Liver (tissue), 9 donors: Measurements from ENCODE around the gene GRIN2D. TPM values are rescaled to one million over a fixed set of nuclear protein-coding genes. Genes with fewer than 3 reads are reported as not detected.

Source experiments
- DNase-seq: peaks from one replicate; pipeline ENCODE4 v3.0.0-alpha.2; 2017; ENCODE audit warnings: low spot score
- H3K27ac ChIP-seq, 2 donors: one replicate each; pipeline ENCODE4 v1.7.0; 2013; ENCODE audit warnings: inconsistent platforms in 2 of 2, low read length in 2 of 2, control low read depth in 1 of 2, low read depth in 1 of 2, mild to moderate bottlenecking in 1 of 2
- H3K27me3 ChIP-seq, 4 donors: one replicate each; pipeline versions ENCODE4 v1.6.1 to v1.7.0; 2013; ENCODE audit warnings: low read length in 3 of 4, inconsistent platforms in 1 of 4, mild to moderate bottlenecking in 1 of 4, moderate library complexity in 1 of 4; ENCODE audit not compliant: control insufficient read depth in 4 of 4, insufficient read depth in 4 of 4
- H3K36me3 ChIP-seq, 4 donors: one replicate each; pipeline versions ENCODE4 v1.6.1 to v1.7.0; 2013; ENCODE audit warnings: low read length in 3 of 4, mild to moderate bottlenecking in 3 of 4, low read depth in 1 of 4, moderate library complexity in 1 of 4; ENCODE audit not compliant: control insufficient read depth in 4 of 4, insufficient read depth in 3 of 4
- H3K4me1 ChIP-seq, 4 donors: one replicate each; pipeline versions ENCODE4 v1.6.1 to v1.7.0; 2013; ENCODE audit warnings: low read length in 3 of 4, mild to moderate bottlenecking in 3 of 4, moderate library complexity in 1 of 4; ENCODE audit not compliant: control insufficient read depth in 4 of 4, insufficient read depth in 4 of 4
- H3K4me3 ChIP-seq, 3 donors: one replicate each; pipeline versions ENCODE4 v1.6.1 to v1.7.0; 2013; ENCODE audit warnings: low read length in 3 of 3, control low read depth in 1 of 3, low read depth in 1 of 3, mild to moderate bottlenecking in 1 of 3
- H3K9ac ChIP-seq, 2 donors: one replicate each; pipeline ENCODE4 v1.7.0; 2013; ENCODE audit warnings: low read length in 2 of 2, mild to moderate bottlenecking in 2 of 2, moderate library complexity in 2 of 2, control low read depth in 1 of 2, low read depth in 1 of 2
- H3K9me3 ChIP-seq, 4 donors: one replicate each; pipeline versions ENCODE4 v1.6.1 to v1.7.0; 2013; ENCODE audit warnings: low read length in 3 of 4; ENCODE audit not compliant: control insufficient read depth in 4 of 4
- ATF3 ChIP-seq: IDR thresholded peaks from 2 replicates; pipeline ENCODE4 v1.6.1; 2016; ENCODE audit warnings: antibody characterized with exemption
- CTCF ChIP-seq: fragments of 150-350 bp; IDR thresholded peaks from 2 replicates; pipeline ENCODE4 v1.5.1; 2017; ENCODE audit warnings: improper control_type of control experiment, low read depth, low read length; ENCODE audit not compliant: missing input control
- EGR1 ChIP-seq, 2 donors: IDR thresholded peaks; 2 replicates each; pipeline ENCODE4 v1.6.1; 2016 to 2018; ENCODE audit warnings: antibody characterized with exemption in 2 of 2, low read depth in 2 of 2
- FOXA1 ChIP-seq: IDR thresholded peaks from 2 replicates; pipeline ENCODE4 v1.6.1; 2016; ENCODE audit warnings: antibody characterized with exemption
- FOXA2 ChIP-seq: IDR thresholded peaks from 2 replicates; pipeline ENCODE4 v1.6.1; 2016; ENCODE audit warnings: antibody characterized with exemption
- HNF4A ChIP-seq, 2 donors: conservative IDR thresholded peaks; 2 replicates each; pipeline ENCODE4 v1.6.1; 2016; ENCODE audit warnings: antibody characterized with exemption in 2 of 2, mild to moderate bottlenecking in 2 of 2
- HNF4G ChIP-seq: IDR thresholded peaks from 2 replicates; pipeline ENCODE4 v1.6.1; 2016; ENCODE audit warnings: antibody characterized with exemption
- JUND ChIP-seq, 2 donors: IDR thresholded peaks; 2 replicates each; pipeline ENCODE4 v1.6.1; 2016; ENCODE audit warnings: antibody characterized with exemption in 2 of 2
- MAX ChIP-seq: IDR thresholded peaks from 2 replicates; pipeline ENCODE4 v1.6.1; 2016; ENCODE audit warnings: antibody characterized with exemption
- NR2F2 ChIP-seq: IDR thresholded peaks from 2 replicates; pipeline ENCODE4 v1.6.1; 2016; ENCODE audit warnings: antibody characterized with exemption
- RAD21 ChIP-seq, 2 donors: IDR thresholded peaks; 2 replicates each; pipeline ENCODE4 v1.6.1; 2016; ENCODE audit warnings: antibody characterized with exemption in 2 of 2, mild to moderate bottlenecking in 2 of 2
- REST ChIP-seq: IDR thresholded peaks from 2 replicates; pipeline ENCODE4 v1.6.1; 2016; ENCODE audit warnings: antibody characterized with exemption, mild to moderate bottlenecking
- RXRA ChIP-seq, 2 donors: IDR thresholded peaks; 2 replicates each; pipeline ENCODE4 v1.6.1; 2017 to 2018; ENCODE audit warnings: antibody characterized with exemption in 2 of 2, mild to moderate bottlenecking in 1 of 2
- SP1 ChIP-seq: IDR thresholded peaks from 2 replicates; pipeline ENCODE4 v1.6.1; 2018; ENCODE audit warnings: antibody characterized with exemption, mild to moderate bottlenecking
- TAF1 ChIP-seq: conservative IDR thresholded peaks from 2 replicates; pipeline ENCODE4 v1.6.1; 2016; ENCODE audit warnings: antibody characterized with exemption, mild to moderate bottlenecking
- YY1 ChIP-seq: IDR thresholded peaks from 2 replicates; pipeline ENCODE4 v1.6.1; 2016; ENCODE audit warnings: antibody characterized with exemption, mild to moderate bottlenecking
- ZBTB33 ChIP-seq: IDR thresholded peaks from 2 replicates; pipeline ENCODE4 v1.6.1; 2016; ENCODE audit warnings: antibody characterized with exemption
- WGBS: extraction: QIAGEN DNeasy Blood & Tissue Kit; methylation state at CpG from one replicate; pipeline ENCODE4 v1.1.7; 2013; 5-methylcytosine and 5-hydroxymethylcytosine counted together
- polyA plus RNA-seq, 2 donors: library from polyadenylated mRNA; stranded (reverse) in 1 of 2; unstranded in 1 of 2; fragments of 200-250 nt in 1 of 2; fragments of >200 nt in 1 of 2; fragmentation: Nextera tagmentation in 1 of 2; extraction: Ambion mirVana in 1 of 2; gene quantifications; one replicate each; pipeline versions ENCODE4 v1.2.1 to v1.2.3, GENCODE V29; 2013 to 2015
- total RNA-seq, 2 donors: library from RNA; depleted of rRNA; stranded (reverse); fragments of >200 nt; gene quantifications; one replicate each; pipeline ENCODE4 v1.2.3, GENCODE V29; 2014
- donor health status: healthy.
- donor health status: healthy.
- donor health status: healthy.
- donor health status: healthy.
- donor health status: healthy.

GRIN2D gene
- total and polyA plus RNA-seq, 4 donors: 0.13 to 0.33 (median 0.17) TPM; not detected in 1

- 65% methylated on average over 31 of the region's 31 CpGs for WGBS
- Histone ChIP-seq H3K27ac (no peak overlapping the region), H3K9me3 (no peaks in the 10 kb centered on the region), H3K36me3 (no peaks in the 10 kb centered on the region), H3K4me1 (peaks cover 3 to 6% (median 4%) of the 10 kb centered on the region in 4 donors), H3K9ac (no peak overlapping the region), H3K4me3 (no peak overlapping the region), H3K27me3 (no peaks in the 10 kb centered on the region)
- peak; percentile 55 for DNase-seq
- no peak for TF ChIP-seq TAF1
- TF ChIP-seq ATF3: no peak
- TF ChIP-seq MAX: no peak
- TF ChIP-seq YY1: no peak
- no peak for TF ChIP-seq HNF4A (conservative IDR thresholded peaks at IDR 0.05)
- TF ChIP-seq EGR1 (IDR thresholded peaks at IDR 0.05; ENCODE audit: low read depth in 2 of 2): no peak
- TF ChIP-seq HNF4G: no peak
- no peak for TF ChIP-seq REST
- TF ChIP-seq SP1: no peak
Observed at GRCh38 chr19:48419158-48419920, 25.9 kb downstream of the GRIN2D start.

GRCh38 chr19:48421548-48421947, 28.1 kb downstream of the GRIN2D start:
- Histone ChIP-seq H3K9me3 (no peaks in the 10 kb centered on the region), H3K36me3 (no peaks in the 10 kb centered on the region), H3K27me3 (no peaks in the 10 kb centered on the region), H3K9ac (no peak overlapping the region), H3K27ac (no peak overlapping the region), H3K4me3 (no peak overlapping the region), H3K4me1 (no peaks in the 10 kb centered on the region)
- WGBS: 79% methylated on average over 16 of the region's 16 CpGs
- no peak for DNase-seq
- TF ChIP-seq HNF4A (conservative IDR thresholded peaks at IDR 0.05): no peak
- no peak for TF ChIP-seq YY1
- TF ChIP-seq RXRA (IDR thresholded peaks at IDR 0.05): no peak
- no peak for TF ChIP-seq FOXA2
- no peak for TF ChIP-seq NR2F2
- TF ChIP-seq SP1: no peak
- no peak for TF ChIP-seq FOXA1
- TF ChIP-seq ZBTB33: no peak
- TF ChIP-seq MAX: no peak
- TF ChIP-seq JUND (IDR thresholded peaks at IDR 0.05): no peak
- TF ChIP-seq REST: no peak
- TF ChIP-seq HNF4G: no peak
- no peak for TF ChIP-seq CTCF
- no peak for TF ChIP-seq RAD21 (IDR thresholded peaks at IDR 0.05)
- TF ChIP-seq TAF1: no peak
- TF ChIP-seq ATF3: no peak
